HG02885 (cell line): ENCODE measurements around the gene KXD1.
"Not testable (repeated sequence)": the region's sequence is repeated elsewhere in the genome, so short reads cannot be mapped to it uniquely, and the experiment has no call there.

Experiments
- ATAC-seq: cut with Tn5 transposase; IDR thresholded peaks from one replicate; pipeline ENCODE4 v1.9.1; 2021; ENCODE audit warnings: mild to moderate bottlenecking; ENCODE audit not compliant: unreplicated experiment, poor library complexity

KXD1 gene

GRCh38 chr19:18576383-18576782, 18.7 kb downstream of the KXD1 start:
- no peak for ATAC-seq

DNA sequence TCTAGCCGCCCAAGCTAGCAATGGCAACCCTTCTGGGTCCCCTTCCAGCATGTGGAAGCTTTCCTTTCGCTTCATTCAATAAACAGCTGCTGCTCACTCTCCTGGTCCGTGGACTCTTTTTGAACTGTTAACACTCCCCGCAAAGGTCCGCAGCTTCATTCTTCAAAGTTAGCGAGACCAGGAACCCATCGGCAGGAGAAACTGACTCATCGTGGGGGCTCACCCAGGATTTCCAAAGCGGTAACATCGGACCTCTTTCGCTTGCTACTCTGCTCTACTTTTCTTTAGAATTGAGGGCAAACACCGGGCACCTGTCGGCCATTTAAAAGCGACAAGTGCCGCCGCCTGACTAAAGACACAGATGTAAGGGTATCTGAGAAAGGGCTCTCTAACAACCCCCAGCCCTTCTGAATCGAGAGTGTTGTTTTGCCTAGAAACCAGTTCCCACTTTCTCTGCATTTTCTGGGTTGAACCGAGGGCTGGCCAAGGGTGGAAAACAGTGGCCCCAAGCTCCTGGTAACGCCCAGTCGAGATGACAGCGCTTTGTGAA, 19.8 kb downstream of the KXD1 start:
- ATAC-seq, result no peak

DNA sequence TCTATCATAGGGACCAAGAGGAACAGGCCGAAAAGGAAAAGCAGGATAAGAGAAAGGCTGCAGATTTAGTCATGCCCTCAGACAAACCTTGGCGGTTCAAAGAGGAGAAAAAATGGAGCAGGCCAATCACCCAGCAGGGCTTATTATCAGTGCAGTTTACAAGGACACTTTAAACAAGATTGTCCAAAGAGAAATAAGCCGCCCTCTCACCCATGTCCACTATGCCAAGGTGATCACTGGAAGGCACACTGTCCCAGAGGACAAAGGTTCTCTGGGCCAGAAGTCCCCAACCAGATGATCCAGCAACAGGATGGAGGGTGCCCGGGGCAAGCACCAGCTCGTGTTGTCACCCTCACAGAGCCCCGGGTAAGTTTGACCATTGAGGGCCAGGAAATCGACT, 22.6 kb downstream of the KXD1 start:
- no peak for ATAC-seq

GRCh38 chr19:18586306-18586705, 28.6 kb downstream of the KXD1 start:
- no peak for ATAC-seq

GRCh38 chr19:18587561-18587960, 29.9 kb downstream of the KXD1 start:
- no peak for ATAC-seq

- no peak for ATAC-seq
Observed at GRCh38 chr19:18587962-18588610, 30.4 kb downstream of the KXD1 start.

DNA sequence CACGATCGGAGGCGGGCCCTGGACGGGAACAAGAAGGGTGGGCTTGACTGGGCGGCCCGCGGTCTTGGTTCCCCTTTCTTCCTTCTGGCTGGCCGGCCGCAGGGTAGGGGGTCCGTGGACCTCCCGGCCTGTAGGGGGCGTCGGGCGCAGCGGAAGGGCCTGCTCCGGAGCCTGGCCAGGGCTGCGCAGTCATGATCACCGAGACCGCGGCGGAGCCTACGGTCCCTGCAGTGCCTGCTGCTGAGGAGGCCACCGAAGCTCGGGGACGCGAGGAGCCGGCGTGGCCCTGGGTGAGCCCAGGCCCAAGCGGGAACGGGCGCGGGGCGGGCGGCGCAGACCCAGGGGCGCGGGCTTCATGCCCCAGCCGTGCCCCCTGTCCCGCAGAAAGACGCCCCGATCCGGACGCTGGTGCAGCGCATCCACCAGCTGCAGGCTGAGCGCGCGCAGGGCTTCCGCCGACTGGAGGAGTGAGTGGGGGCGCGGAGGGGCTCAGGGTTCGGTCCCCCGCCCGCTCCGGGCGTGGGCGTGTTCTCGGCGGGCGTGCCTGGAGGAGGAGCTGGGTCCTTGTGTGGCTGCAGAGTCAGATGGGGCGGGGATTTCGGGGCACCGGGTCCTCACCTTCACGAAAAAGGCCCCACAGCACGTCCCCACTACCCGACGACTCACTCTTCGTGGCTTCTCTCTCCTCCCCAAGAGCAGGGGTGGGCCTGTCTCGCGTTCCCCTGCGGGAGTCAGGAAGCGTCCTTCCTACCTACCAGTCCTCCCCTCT, 31.1 kb downstream of the KXD1 start, which contains the start of gene REX1BD:
Gene REX1BD (plus strand): TSS at position 188 of the 769 bp plus-strand sequence. CDS start 4 bp downstream, at position 192.
- peak; percentile 80 for ATAC-seq

GRCh38 chr19:18589380-18590272, 32.0 kb downstream of the KXD1 start:
- peak; percentile 29 for ATAC-seq

- no peak for ATAC-seq
Observed at GRCh38 chr19:18590273-18591272, 32.9 kb downstream of the KXD1 start.

- no peak for ATAC-seq
Observed at GRCh38 chr19:18591735-18592385, 34.2 kb downstream of the KXD1 start.

GRCh38 chr19:18592732-18593131, 35.1 kb downstream of the KXD1 start:
- not testable (repeated sequence) for ATAC-seq

- ATAC-seq, result no peak
Observed at GRCh38 chr19:18593367-18594095, 35.9 kb downstream of the KXD1 start.

DNA sequence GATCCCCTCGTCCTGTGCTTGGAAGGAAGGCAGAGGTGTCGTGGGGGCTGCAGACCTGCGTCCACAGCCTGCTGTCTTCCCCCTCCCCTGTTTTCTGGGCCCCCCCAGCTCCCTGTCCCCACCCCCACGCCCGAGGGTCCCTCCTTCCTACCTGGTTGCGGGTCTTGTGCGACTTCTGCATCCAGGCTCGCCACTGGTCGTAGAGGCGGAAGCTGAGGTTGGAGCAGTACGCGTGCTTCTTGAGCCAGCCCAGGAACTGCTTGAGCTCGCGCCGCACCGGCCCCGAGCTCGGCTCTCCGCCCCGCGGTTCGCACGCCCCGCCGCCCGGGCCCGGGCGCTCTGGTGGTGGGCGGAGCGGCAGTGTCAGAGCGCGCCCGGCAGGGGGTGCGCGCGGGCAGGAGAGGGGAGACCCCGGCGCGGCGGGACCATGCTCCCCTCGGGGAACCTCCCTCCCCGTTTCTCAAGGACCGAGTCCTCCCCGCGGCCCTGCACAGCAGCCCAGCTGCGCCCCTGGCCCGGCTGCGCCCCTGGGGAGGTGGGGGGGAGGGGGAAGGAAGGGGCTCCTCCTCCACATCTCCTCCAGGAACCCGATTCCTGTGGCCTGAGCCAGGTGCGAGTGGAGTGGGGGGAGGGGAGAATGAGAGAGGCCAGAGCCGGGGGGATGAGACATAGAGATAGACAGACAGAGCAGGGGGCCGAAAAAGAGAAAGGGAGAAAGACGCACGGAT, 36.6 kb downstream of the KXD1 start:
- ATAC-seq, result peak; percentile 67

- no peak for ATAC-seq
Observed at GRCh38 chr19:18594824-18595373, 37.2 kb downstream of the KXD1 start.

- ATAC-seq, result no peak
Observed at GRCh38 chr19:18595475-18595874, 37.8 kb downstream of the KXD1 start.

DNA sequence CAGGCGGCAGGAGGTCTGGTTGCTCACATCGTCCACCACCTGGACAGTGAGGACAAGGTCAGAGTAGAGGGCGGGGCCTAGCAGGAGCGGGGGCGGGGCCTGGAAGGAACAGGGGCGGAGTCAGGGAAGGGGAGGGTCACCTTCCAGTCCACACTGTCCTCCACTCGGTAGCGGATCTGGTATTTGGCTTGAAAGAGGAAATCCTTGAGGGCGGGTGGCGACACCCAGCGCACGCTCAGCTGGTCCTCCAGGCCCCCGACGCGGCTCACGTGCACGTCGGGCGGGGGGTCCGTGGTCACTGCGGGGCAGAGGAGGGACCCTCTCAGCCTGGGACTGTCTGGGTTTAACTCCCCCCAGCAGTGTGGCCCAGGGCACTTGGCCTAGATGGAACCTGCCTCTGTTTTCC, 39.1 kb downstream of the KXD1 start:
- no peak for ATAC-seq
